ENCODE results near the gene NUFIP2. TPM values are rescaled to one million over a fixed set of nuclear protein-coding genes. Genes with fewer than 3 reads are reported as not detected.

NUFIP2 gene
- total and polyA plus RNA-seq, 2 experiments from 2014 or later: 8.9 to 47.8 TPM

- no peak for TF ChIP-seq CTCF (IDR thresholded peaks at IDR 0.05; ENCODE audit: poor library complexity)
- TF ChIP-seq EZH2phosphoT487 (IDR thresholded peaks at IDR 0.05; ENCODE audit: low read depth, severe bottlenecking, unreplicated experiment): no peak
- TF ChIP-seq EZH2 (IDR thresholded peaks at IDR 0.05; ENCODE audit: borderline replicate concordance): no peak
- Histone ChIP-seq H3K27ac (no peak overlapping the region), H3K9me2 (replicated peaks; ENCODE audit: insufficient read depth) (no peaks in the 10 kb centered on the region), H3K79me2 (no peaks in the 10 kb centered on the region), H3K4me1 (ENCODE audit: insufficient read depth) (no peaks in the 10 kb centered on the region), H2AFZ (no peak overlapping the region), H3K36me3 (replicated peaks; ENCODE audit: insufficient read depth, low read depth) (no peaks in the 10 kb centered on the region), H3K4me2 (no peak overlapping the region), H3K9me3 (ENCODE audit: low read depth) (no peaks in the 10 kb centered on the region), H3K4me3 (no peak overlapping the region), H3K27me3 (no peaks in the 10 kb centered on the region), H4K20me1 (ENCODE audit: insufficient read depth, poor library complexity, severe bottlenecking) (no peaks in the 10 kb centered on the region)
- WGBS (ENCODE audit: low lambda C conversion rate, missing lambda C conversion rate): 91% methylated on average over 6 of the region's 6 CpGs
- DNase-seq (ENCODE audit: low spot score): no peak
Observed at GRCh38 chr17:29326023-29326813, 32.3 kb upstream of the NUFIP2 start.

- no peak overlapping the region for H2AFZ ChIP-seq
- H3K9me2 ChIP-seq (replicated peaks; ENCODE audit: insufficient read depth): no peaks in the 10 kb centered on the region
- TF ChIP-seq EZH2phosphoT487 (IDR thresholded peaks at IDR 0.05; ENCODE audit: low read depth, severe bottlenecking, unreplicated experiment): no peak
- no peak for TF ChIP-seq CTCF (IDR thresholded peaks at IDR 0.05; ENCODE audit: poor library complexity)
- TF ChIP-seq EZH2 (IDR thresholded peaks at IDR 0.05; ENCODE audit: borderline replicate concordance): no peak
- no peaks in the 10 kb centered on the region for H3K4me1 ChIP-seq (ENCODE audit: insufficient read depth)
- no peaks in the 10 kb centered on the region for H3K79me2 ChIP-seq
- H4K20me1 ChIP-seq (ENCODE audit: insufficient read depth, poor library complexity, severe bottlenecking): no peaks in the 10 kb centered on the region
- H3K36me3 ChIP-seq (replicated peaks; ENCODE audit: insufficient read depth, low read depth): no peaks in the 10 kb centered on the region
- no peak for DNase-seq (ENCODE audit: low spot score)
- WGBS (ENCODE audit: low lambda C conversion rate, missing lambda C conversion rate): 91% methylated on average over 2 of the region's 2 CpGs
- H3K4me3 ChIP-seq: no peak overlapping the region
- H3K27me3 ChIP-seq: no peaks in the 10 kb centered on the region
- H3K4me2 ChIP-seq: no peak overlapping the region
- H3K27ac ChIP-seq: no peak overlapping the region
- no peaks in the 10 kb centered on the region for H3K9me3 ChIP-seq (ENCODE audit: low read depth)
Observed at GRCh38 chr17:29322363-29322762, 28.4 kb upstream of the NUFIP2 start.

GRCh38 chr17:29303386-29303785 is 9.4 kb upstream of the NUFIP2 start:
- no peak for DNase-seq (ENCODE audit: low spot score)
- H4K20me1 ChIP-seq (ENCODE audit: insufficient read depth, poor library complexity, severe bottlenecking): no peaks in the 10 kb centered on the region
- no peak overlapping the region for H3K27ac ChIP-seq
- H2AFZ ChIP-seq: no peak overlapping the region
- H3K4me3 ChIP-seq: no peak overlapping the region
- H3K4me2 ChIP-seq: no peak overlapping the region
- no peaks in the 10 kb centered on the region for H3K27me3 ChIP-seq
- H3K4me1 ChIP-seq (ENCODE audit: insufficient read depth): no peaks in the 10 kb centered on the region
- no peaks in the 10 kb centered on the region for H3K79me2 ChIP-seq
- TF ChIP-seq EZH2phosphoT487 (IDR thresholded peaks at IDR 0.05; ENCODE audit: low read depth, severe bottlenecking, unreplicated experiment) (no peak), CTCF (IDR thresholded peaks at IDR 0.05; ENCODE audit: poor library complexity) (no peak), EZH2 (IDR thresholded peaks at IDR 0.05; ENCODE audit: borderline replicate concordance) (no peak)
- H3K36me3 ChIP-seq (replicated peaks; ENCODE audit: insufficient read depth, low read depth): no peaks in the 10 kb centered on the region
- no peaks in the 10 kb centered on the region for H3K9me3 ChIP-seq (ENCODE audit: low read depth)
- 94% methylated on average over 3 of the region's 3 CpGs for WGBS (ENCODE audit: low lambda C conversion rate, missing lambda C conversion rate)
- no peaks in the 10 kb centered on the region for H3K9me2 ChIP-seq (replicated peaks; ENCODE audit: insufficient read depth)
